Heart right ventricle (tissue), 16 donors: ENCODE data around the gene NATD1. TPM values are rescaled to one million over a fixed set of nuclear protein-coding genes. Genes with fewer than 3 reads are reported as not detected.

Experiments
- ATAC-seq, 8 donors: fragments of 200-7000 bp; cut with Tn5 transposase; one replicate each; pipeline ENCODE4 v1.9.1; 2020; ENCODE audit warnings: mild to moderate bottlenecking in 8 of 8, moderate library complexity in 8 of 8, moderate number of reproducible peaks in 1 of 8
- DNase-seq, 2 donors: peaks; one replicate each; pipeline ENCODE4 v3.0.0-alpha.2; 2020
- H3K27ac ChIP-seq, 10 donors: fragments of 200-600 bp; sonication (generic) in 2 of 10; one replicate each; pipeline versions ENCODE4 v1.5.0 to v1.8.0; 2020 to 2022; ENCODE audit warnings: mild to moderate bottlenecking in 3 of 10
- H3K27me3 ChIP-seq, 7 donors: fragments of 200-600 bp; one replicate each; pipeline ENCODE4 v1.8.0; 2021 to 2022; ENCODE audit warnings: mild to moderate bottlenecking in 2 of 7
- H3K36me3 ChIP-seq, 9 donors: fragments of 200-600 bp; sonication (generic) in 1 of 9; one replicate each; pipeline versions ENCODE4 v1.5.0 to v1.8.0; 2020 to 2022; ENCODE audit warnings: mild to moderate bottlenecking in 2 of 9
- H3K4me1 ChIP-seq, 9 donors: fragments of 200-600 bp; sonication (generic) in 1 of 9; one replicate each; pipeline versions ENCODE4 v1.5.0 to v1.8.0; 2020 to 2022; ENCODE audit warnings: mild to moderate bottlenecking in 4 of 9
- H3K4me3 ChIP-seq, 10 donors: fragments of 200-600 bp; sonication (generic) in 2 of 10; one replicate each; pipeline versions ENCODE4 v1.5.0 to v1.8.0; 2020 to 2022; ENCODE audit warnings: mild to moderate bottlenecking in 7 of 10, moderate library complexity in 2 of 10
- H3K9me3 ChIP-seq, 11 donors: fragments of 200-600 bp in 10 of 11; sonication (generic) in 2 of 11; one replicate each; pipeline versions ENCODE4 v1.5.0 to v1.8.0; 2013 to 2022; ENCODE audit warnings: mild to moderate bottlenecking in 2 of 11, control low read depth in 1 of 11, moderate library complexity in 1 of 11
- CTCF ChIP-seq, 9 donors: fragments of 200-600 bp; sonication (generic) in 2 of 9; IDR thresholded peaks; one replicate each; pipeline versions ENCODE4 v1.5.0 to v1.8.0; 2021 to 2022; ENCODE audit warnings: antibody characterized with exemption in 9 of 9, mild to moderate bottlenecking in 5 of 9, moderate library complexity in 1 of 9
- WGBS, 2 donors: extraction: QIAGEN DNeasy Blood & Tissue Kit; methylation state at CpG; one replicate each; pipeline ENCODE4 v1.1.7; 2013; ENCODE audit warnings: inconsistent platforms in 1 of 2; 5-methylcytosine and 5-hydroxymethylcytosine counted together
- intact Hi-C, 10 donors: fragments of 100-400 bp; cut with DNase I; formaldehyde crosslinking; loops; one replicate each; pipeline versions ENCODE4 v1.11.1 to v1.14.2; 2022
- polyA plus RNA-seq, 2 donors: library from polyadenylated mRNA; stranded (reverse); fragments of 200-250 nt; gene quantifications; one replicate each; pipeline ENCODE4 v1.2.3, GENCODE V29; 2013
- total RNA-seq, 10 donors: library from RNA; stranded (reverse); fragmentation: NEBNext Ultra II Directional in 3 of 10; extraction: Animal tissue kit (Norgen Biotek cat#: 25700) in 3 of 10; gene quantifications; one replicate each; pipeline versions ENCODE4 v1.2.1 to v1.2.4, GENCODE V29; 2021 to 2023
- donor health status: Arrhythmogenic right ventricular cardiomyopathy.
- donor health status: ischemic (EF 13 %, LVEDD 7.1; RV severe dilation, severe dysfunction).
- donor health status: healthy with polysubstance abuse.
- donor health status: DM: no; HTN: yes; CAD: no.
- donor health status: DM: no; HTN: no; CAD: no.
- donor health status: ischemic (EF 25% LVEDD 6.9; RV normal size, moderate dysfunction).
- donor health status: ischemic (EF 25% LVEDD 5.7; RV mildly dilated, moderate dysfunction).
- donor health status: healthy.
- donor health status: DM: yes; HTN: yes; CAD: no.
- donor health status: Ischemic cardiomyopathy.
- donor health status: ischemic (EF 35%, LVEDD 5.7; RV mildly dilated, moderate dysfunction).
- donor health status: nonischemic (EF 11% LVEDD 7.7; RV severe dilation, severe dysfunction).
- donor health status: DM: yes; HTN: yes; CAD: no.
- donor health status: PGD.
- donor health status: ischemic (EF 29% LVEDD 5.4; RV normal size, mild dysfunction).
- donor health status: nonischemic (EF 23%, LVEDD 6.1; RV moderate dilation, normal function).

Gene NATD1
- total and polyA plus RNA-seq, 12 donors: 3.1 to 23.1 (median 18.1) TPM

- Histone ChIP-seq H3K36me3 (peaks cover 0 to 54% (median 3%) of the 10 kb centered on the region in 9 donors), H3K27ac (peak overlapping the region in 2 of 10 donors; percentile 29 to 32), H3K4me1 (peaks cover 3 to 52% (median 30%) of the 10 kb centered on the region in 9 donors), H3K9me3 (no peaks in the 10 kb centered on the region), H3K4me3 (no peak overlapping the region), H3K27me3 (no peaks in the 10 kb centered on the region)
- 36 to 41% methylated on average over 2 of the region's 2 CpGs for WGBS, 2 donors
- no peak for TF ChIP-seq CTCF (IDR thresholded peaks at IDR 0.05)
- ATAC-seq: peak in 2 of 8 donors; percentile 23 to 32
- no peak for DNase-seq
- intact Hi-C loops: loop anchor here in 1 of 10 donors (10.0 kb wide), 1 partner anchor 47 kb away; no protein-coding TSS in a partner anchor
Observed at GRCh38 chr17:21191698-21192097, 61.5 kb downstream of the NATD1 start.

- intact Hi-C loops: loop anchor here in 1 of 10 donors (10.0 kb wide), 1 partner anchor 45 kb away; no protein-coding TSS in a partner anchor
- H3K27me3 ChIP-seq: no peaks in the 10 kb centered on the region
- 93% methylated on average over 6 of the region's 6 CpGs for WGBS, 2 donors
- H3K4me3 ChIP-seq: no peak overlapping the region
- peak overlapping the region in 1 of 10 donors; percentile 29 for H3K27ac ChIP-seq
- ATAC-seq (no peak), DNase-seq (no peak)
- H3K4me1 ChIP-seq: peaks cover 4 to 63% (median 38%) of the 10 kb centered on the region in 9 donors
- TF ChIP-seq CTCF (IDR thresholded peaks at IDR 0.05): no peak
- H3K36me3 ChIP-seq: peaks cover 0 to 65% (median 3%) of the 10 kb centered on the region in 9 donors
- H3K9me3 ChIP-seq: no peaks in the 10 kb centered on the region
Observed at GRCh38 chr17:21190078-21190477, 63.1 kb downstream of the NATD1 start.

- no peak overlapping the region for H3K4me3 ChIP-seq
- H3K27ac ChIP-seq: no peak overlapping the region
- ATAC-seq (peak in 1 of 8 donors; percentile 36), DNase-seq (no peak)
- peaks cover 0 to 72% (median 3%) of the 10 kb centered on the region in 9 donors for H3K36me3 ChIP-seq
- intact Hi-C loops: loop anchor here in 1 of 10 donors (10.0 kb wide), 1 partner anchor 55 kb away; no protein-coding TSS in a partner anchor
- TF ChIP-seq CTCF (IDR thresholded peaks at IDR 0.05): no peak
- WGBS, 2 donors: 94% methylated on average over 4 of the region's 4 CpGs
- H3K4me1 ChIP-seq: peaks cover 4 to 63% (median 38%) of the 10 kb centered on the region in 9 donors
- no peaks in the 10 kb centered on the region for H3K9me3 ChIP-seq
- no peaks in the 10 kb centered on the region for H3K27me3 ChIP-seq
Observed at GRCh38 chr17:21189361-21189760, 63.8 kb downstream of the NATD1 start.

Other genes starting within 250 kb of the NATD1 start
- gene USP22, start 210.4 kb downstream of the NATD1 start, total RNA-seq: 100 to 1,000 TPM; 121 to 218 (median 182) TPM
- 10 to 100 TPM; 26.6 to 47.4 TPM for gene USP22, start 210.4 kb downstream of the NATD1 start, polyA plus RNA-seq
- gene DHRS7B, start 126.4 kb downstream of the NATD1 start, total RNA-seq: 10 to 100 TPM; 17.1 to 48.0 (median 26.0) TPM
- gene DHRS7B, start 126.4 kb downstream of the NATD1 start, polyA plus RNA-seq: 10 to 100 TPM; 48.6 TPM
- gene TMEM11, start 39.2 kb downstream of the NATD1 start, total RNA-seq: 10 to 100 TPM; 20.8 to 37.2 (median 27.6) TPM
- gene TMEM11, start 39.2 kb downstream of the NATD1 start, polyA plus RNA-seq: 10 to 100 TPM; 50.8 to 54.1 TPM
- gene MAP2K3, start 31.3 kb upstream of the NATD1 start, total RNA-seq: 10 to 100 TPM; 28.9 to 71.6 (median 60.4) TPM
- gene MAP2K3, start 31.3 kb upstream of the NATD1 start, polyA plus RNA-seq: 100 to 1,000 TPM in 1 of 2 donors, 10 to 100 TPM in 1; 32.1 to 103 TPM
- gene KCNJ12, start 122.9 kb upstream of the NATD1 start, total RNA-seq: 10 to 100 TPM in 2 of 10 donors, 1 to 10 TPM in 8; 7.2 to 14.7 (median 8.7) TPM
- gene KCNJ12, start 122.9 kb upstream of the NATD1 start, polyA plus RNA-seq: 1 to 10 TPM; 2.8 to 4.0 TPM